A673 (cell line): ENCODE data around the gene ZBTB45.

Source experiments
- EZH2 ChIP-seq: fragments of 200-600 bp; sonication (generic); IDR thresholded peaks from 2 replicates; pipeline ENCODE4 v1.6.1; 2017; ENCODE audit warnings: borderline replicate concordance, low read depth, mild to moderate bottlenecking, mixed read lengths, antibody characterized with exemption, low read length; ENCODE audit not compliant: poor library complexity, severe bottlenecking
- TF ChIP-seq, protein P1 (sequence below): fragments of 300-800, 200-600 bp; sonication (generic); conservative IDR thresholded peaks from 2 replicates; pipeline ENCODE4 v1.5.1; 2017; ENCODE audit warnings: low read depth, mild to moderate bottlenecking, antibody characterized with exemption, low read length, moderate library complexity, mixed read lengths

DNA sequence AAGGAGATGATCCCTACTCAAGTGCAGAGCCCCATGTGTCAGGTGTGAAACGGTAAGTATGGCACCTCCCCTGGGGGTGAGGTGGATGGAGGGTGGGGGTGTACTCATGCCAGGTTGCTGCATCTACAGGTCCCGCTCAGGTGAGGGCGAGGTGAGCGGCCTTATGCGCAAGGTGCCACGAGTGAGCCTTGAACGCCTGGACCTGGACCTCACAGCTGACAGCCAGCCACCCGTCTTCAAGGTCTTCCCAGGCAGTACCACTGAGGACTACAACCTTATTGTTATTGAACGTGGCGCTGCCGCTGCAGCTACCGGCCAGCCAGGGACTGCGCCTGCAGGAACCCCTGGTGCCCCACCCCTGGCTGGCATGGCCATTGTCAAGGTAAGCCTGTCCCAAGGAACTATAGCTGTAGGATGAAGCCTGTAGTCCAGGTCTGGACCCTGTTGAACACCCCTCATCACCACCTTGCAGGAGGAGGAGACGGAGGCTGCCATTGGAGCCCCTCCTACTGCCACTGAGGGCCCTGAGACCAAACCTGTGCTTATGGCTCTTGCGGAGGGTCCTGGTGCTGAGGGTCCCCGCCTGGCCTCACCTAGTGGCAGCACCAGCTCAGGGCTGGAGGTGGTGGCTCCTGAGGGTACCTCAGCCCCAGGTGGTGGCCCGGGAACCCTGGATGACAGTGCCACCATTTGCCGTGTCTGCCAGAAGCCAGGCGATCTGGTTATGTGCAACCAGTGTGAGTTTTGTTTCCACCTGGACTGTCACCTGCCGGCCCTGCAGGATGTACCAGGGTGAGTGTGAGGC is 29.5 kb upstream of the ZBTB45 start:
- TF ChIP-seq, protein P1, sequence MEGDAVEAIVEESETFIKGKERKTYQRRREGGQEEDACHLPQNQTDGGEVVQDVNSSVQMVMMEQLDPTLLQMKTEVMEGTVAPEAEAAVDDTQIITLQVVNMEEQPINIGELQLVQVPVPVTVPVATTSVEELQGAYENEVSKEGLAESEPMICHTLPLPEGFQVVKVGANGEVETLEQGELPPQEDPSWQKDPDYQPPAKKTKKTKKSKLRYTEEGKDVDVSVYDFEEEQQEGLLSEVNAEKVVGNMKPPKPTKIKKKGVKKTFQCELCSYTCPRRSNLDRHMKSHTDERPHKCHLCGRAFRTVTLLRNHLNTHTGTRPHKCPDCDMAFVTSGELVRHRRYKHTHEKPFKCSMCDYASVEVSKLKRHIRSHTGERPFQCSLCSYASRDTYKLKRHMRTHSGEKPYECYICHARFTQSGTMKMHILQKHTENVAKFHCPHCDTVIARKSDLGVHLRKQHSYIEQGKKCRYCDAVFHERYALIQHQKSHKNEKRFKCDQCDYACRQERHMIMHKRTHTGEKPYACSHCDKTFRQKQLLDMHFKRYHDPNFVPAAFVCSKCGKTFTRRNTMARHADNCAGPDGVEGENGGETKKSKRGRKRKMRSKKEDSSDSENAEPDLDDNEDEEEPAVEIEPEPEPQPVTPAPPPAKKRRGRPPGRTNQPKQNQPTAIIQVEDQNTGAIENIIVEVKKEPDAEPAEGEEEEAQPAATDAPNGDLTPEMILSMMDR = no peak
- TF ChIP-seq EZH2 = no peak
